Left forelimb (tissue), 1 donor: ENCODE results near the gene ADORA3.
"Not testable (repeated sequence)": the region's sequence is repeated elsewhere in the genome, so short reads cannot be mapped to it uniquely, and the experiment has no call there.

Source experiments
- DNase-seq: peaks from one replicate; pipeline ENCODE4 v3.0.0-alpha.2; 2018; ENCODE audit warnings: low spot score

ADORA3 gene

GRCh38 chr1:111503585-111504060, at the start of gene ADORA3, which contains the start of gene TMIGD3:
Gene ADORA3 (minus strand): TSS chr1:111503633. CDS start chr1:111503354, 279 bp downstream.
Gene TMIGD3 (minus strand): TSS chr1:111503633. CDS start chr1:111503354, 279 bp downstream.
- no peak for DNase-seq

GRCh38 chr1:111553196-111553595, 49.8 kb upstream of the ADORA3 start:
- no peak for DNase-seq

GRCh38 chr1:111552587-111552986, 49.2 kb upstream of the ADORA3 start:
- no peak for DNase-seq

- no peak for DNase-seq
Measured at GRCh38 chr1:111551623-111552411, 48.4 kb upstream of the ADORA3 start.

- DNase-seq, result not testable (repeated sequence)
Measured at GRCh38 chr1:111547786-111548185, 44.4 kb upstream of the ADORA3 start.

GRCh38 chr1:111542187-111542586, 38.8 kb upstream of the ADORA3 start:
- DNase-seq, result no peak

- no peak for DNase-seq
Measured at GRCh38 chr1:111541721-111542120, 38.3 kb upstream of the ADORA3 start.

- DNase-seq, result no peak
Measured at GRCh38 chr1:111540928-111541327, 37.5 kb upstream of the ADORA3 start.

GRCh38 chr1:111538343-111539025, 35.1 kb upstream of the ADORA3 start:
- DNase-seq, result no peak

- no peak for DNase-seq
Measured at GRCh38 chr1:111535256-111536191, 32.1 kb upstream of the ADORA3 start.

GRCh38 chr1:111520053-111520452, 16.6 kb upstream of the ADORA3 start:
- DNase-seq, result no peak

- no peak for DNase-seq
Measured at GRCh38 chr1:111517469-111518225, 14.2 kb upstream of the ADORA3 start.

- DNase-seq, result no peak
Measured at GRCh38 chr1:111516005-111516535, 12.6 kb upstream of the ADORA3 start.

GRCh38 chr1:111515291-111516004, 12.0 kb upstream of the ADORA3 start:
- DNase-seq, result no peak

- no peak for DNase-seq
Measured at GRCh38 chr1:111513410-111514020, 10.1 kb upstream of the ADORA3 start.

GRCh38 chr1:111512931-111513330, 9.5 kb upstream of the ADORA3 start:
- no peak for DNase-seq

GRCh38 chr1:111512132-111512889, 8.9 kb upstream of the ADORA3 start:
- no peak for DNase-seq

- DNase-seq, result no peak
Measured at GRCh38 chr1:111511370-111511769, 7.9 kb upstream of the ADORA3 start.

GRCh38 chr1:111509997-111510375, 6.6 kb upstream of the ADORA3 start:
- DNase-seq, result no peak
